Measurements from ENCODE around the gene ANAPC13.

The ANAPC13 gene

DNA sequence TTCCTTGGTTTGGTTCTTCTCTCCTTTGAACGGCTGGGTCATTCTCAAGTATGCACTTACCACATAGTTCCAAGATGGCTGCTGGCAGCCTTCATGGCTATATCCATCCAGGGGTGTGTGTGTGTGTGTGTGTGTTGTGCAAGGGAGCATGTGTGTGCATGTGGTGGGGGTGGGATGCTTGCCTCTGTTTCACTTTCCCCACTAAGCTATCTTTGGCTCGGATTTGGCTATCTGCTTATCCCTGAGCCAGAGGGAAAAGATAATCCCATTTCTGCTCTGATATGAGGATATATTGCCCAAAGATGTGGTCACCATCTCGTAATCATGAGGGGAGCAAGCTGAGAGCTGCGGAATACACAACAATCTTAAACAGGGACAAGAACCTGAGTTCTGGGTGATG is 26.2 kb downstream of the ANAPC13 start:
- Histone ChIP-seq H2BK5ac (ENCODE audit: low read length) (no peak overlapping the region), H3K4me2 (ENCODE audit: low read length) (no peak overlapping the region), H3K56ac (ENCODE audit: low read length) (no peak overlapping the region), H3K4ac (ENCODE audit: low read depth, low read length) (no peak overlapping the region), H3K18ac (ENCODE audit: low read length) (no peak overlapping the region), H3K27ac (ENCODE audit: low read depth, low read length) (no peak overlapping the region), H3K9ac (ENCODE audit: low read length) (no peak overlapping the region), H3K27me3 (ENCODE audit: insufficient read depth, low read length, poor library complexity) (no peaks in the 10 kb centered on the region), H3K79me2 (ENCODE audit: control insufficient read depth, insufficient read depth, low read length) (no peaks in the 10 kb centered on the region), H3K23ac (ENCODE audit: low read length) (no peak overlapping the region), H2BK120ac (ENCODE audit: low read depth, low read length) (no peak overlapping the region), H3K79me1 (ENCODE audit: low read length) (no peaks in the 10 kb centered on the region), H4K8ac (ENCODE audit: low read depth, low read length) (no peak overlapping the region), H4K5ac (ENCODE audit: low read length) (no peak overlapping the region), H3K4me1 (ENCODE audit: control insufficient read depth, low read depth, low read length) (no peaks in the 10 kb centered on the region), H2BK15ac (replicated peaks; ENCODE audit: low read depth) (no peak overlapping the region), H3K4me3 (ENCODE audit: low read length) (no peak overlapping the region), H3K36me3 (ENCODE audit: control insufficient read depth, insufficient read depth, low read length) (no peaks in the 10 kb centered on the region), H2AK5ac (ENCODE audit: low read length) (no peak overlapping the region)
- WGBS (ENCODE audit: extremely low coverage, insufficient coverage, low lambda C conversion rate): no CpG with 5 or more reads among the region's 4 CpGs
- DNase-seq: no peak

DNA sequence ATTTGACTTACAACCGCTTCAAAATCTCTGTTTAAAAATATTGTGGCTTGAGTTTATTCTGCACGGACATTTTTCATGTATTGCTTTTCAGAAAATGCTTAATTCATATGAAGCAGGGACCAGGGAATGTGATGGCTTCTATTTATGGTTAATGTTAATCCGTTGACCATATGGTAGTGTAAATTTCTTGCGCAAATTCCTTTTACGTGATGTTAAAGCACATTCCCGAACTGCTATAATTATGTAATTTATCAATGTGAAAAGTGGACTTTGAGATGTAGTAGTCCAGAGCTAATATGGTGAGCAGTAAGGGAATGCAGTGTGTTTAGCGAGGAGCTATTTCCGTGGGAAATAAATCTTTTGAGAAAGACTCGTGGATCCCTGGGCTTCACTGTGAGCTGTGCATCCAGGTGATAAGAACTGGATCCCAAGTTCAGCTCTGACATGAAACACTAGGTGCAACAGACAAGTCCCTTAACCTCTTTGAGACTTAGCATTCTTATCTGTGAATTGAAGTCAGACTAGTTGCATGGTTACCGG is 27.3 kb downstream of the ANAPC13 start:
- H2AK5ac ChIP-seq (ENCODE audit: low read length): no peak overlapping the region
- H3K4ac ChIP-seq (ENCODE audit: low read depth, low read length): no peak overlapping the region
- no peak overlapping the region for H3K4me3 ChIP-seq (ENCODE audit: low read length)
- H3K27ac ChIP-seq (ENCODE audit: low read depth, low read length): no peak overlapping the region
- no peaks in the 10 kb centered on the region for H3K79me1 ChIP-seq (ENCODE audit: low read length)
- no peak for DNase-seq
- no peak overlapping the region for H3K56ac ChIP-seq (ENCODE audit: low read length)
- no peaks in the 10 kb centered on the region for H3K4me1 ChIP-seq (ENCODE audit: control insufficient read depth, low read depth, low read length)
- no peak overlapping the region for H2BK15ac ChIP-seq (replicated peaks; ENCODE audit: low read depth)
- H3K79me2 ChIP-seq (ENCODE audit: control insufficient read depth, insufficient read depth, low read length): no peaks in the 10 kb centered on the region
- no peaks in the 10 kb centered on the region for H3K27me3 ChIP-seq (ENCODE audit: insufficient read depth, low read length, poor library complexity)
- H3K18ac ChIP-seq (ENCODE audit: low read length): no peak overlapping the region
- H3K36me3 ChIP-seq (ENCODE audit: control insufficient read depth, insufficient read depth, low read length): no peaks in the 10 kb centered on the region
- no peak overlapping the region for H2BK120ac ChIP-seq (ENCODE audit: low read depth, low read length)
- WGBS (ENCODE audit: extremely low coverage, insufficient coverage, low lambda C conversion rate): no CpG with 5 or more reads among the region's 10 CpGs
- H3K4me2 ChIP-seq (ENCODE audit: low read length): no peak overlapping the region
- H4K5ac ChIP-seq (ENCODE audit: low read length): no peak overlapping the region
- H4K8ac ChIP-seq (ENCODE audit: low read depth, low read length): no peak overlapping the region
- no peak overlapping the region for H3K9ac ChIP-seq (ENCODE audit: low read length)
- no peak overlapping the region for H3K23ac ChIP-seq (ENCODE audit: low read length)
- H2BK5ac ChIP-seq (ENCODE audit: low read length): no peak overlapping the region

GRCh38 chr3:134457376-134458074 is 28.3 kb downstream of the ANAPC13 start:
- no peak overlapping the region for H3K56ac ChIP-seq (ENCODE audit: low read length)
- no peak overlapping the region for H2BK15ac ChIP-seq (replicated peaks; ENCODE audit: low read depth)
- no peak overlapping the region for H4K5ac ChIP-seq (ENCODE audit: low read length)
- H3K4me1 ChIP-seq (ENCODE audit: control insufficient read depth, low read depth, low read length): no peaks in the 10 kb centered on the region
- peak; percentile 46 for DNase-seq
- no peak overlapping the region for H3K9ac ChIP-seq (ENCODE audit: low read length)
- H3K23ac ChIP-seq (ENCODE audit: low read length): no peak overlapping the region
- H2BK5ac ChIP-seq (ENCODE audit: low read length): no peak overlapping the region
- no peak overlapping the region for H3K18ac ChIP-seq (ENCODE audit: low read length)
- H3K4me2 ChIP-seq (ENCODE audit: low read length): no peak overlapping the region
- H3K4me3 ChIP-seq (ENCODE audit: low read length): no peak overlapping the region
- no peak overlapping the region for H4K8ac ChIP-seq (ENCODE audit: low read depth, low read length)
- no peak overlapping the region for H2AK5ac ChIP-seq (ENCODE audit: low read length)
- H3K4ac ChIP-seq (ENCODE audit: low read depth, low read length): no peak overlapping the region
- no peaks in the 10 kb centered on the region for H3K36me3 ChIP-seq (ENCODE audit: control insufficient read depth, insufficient read depth, low read length)
- no peaks in the 10 kb centered on the region for H3K79me1 ChIP-seq (ENCODE audit: low read length)
- no peak overlapping the region for H3K27ac ChIP-seq (ENCODE audit: low read depth, low read length)
- no peaks in the 10 kb centered on the region for H3K79me2 ChIP-seq (ENCODE audit: control insufficient read depth, insufficient read depth, low read length)
- H3K27me3 ChIP-seq (ENCODE audit: insufficient read depth, low read length, poor library complexity): no peaks in the 10 kb centered on the region
- no peak overlapping the region for H2BK120ac ChIP-seq (ENCODE audit: low read depth, low read length)
- WGBS (ENCODE audit: extremely low coverage, insufficient coverage, low lambda C conversion rate): no CpG with 5 or more reads among the region's 9 CpGs

- Histone ChIP-seq H3K23ac (ENCODE audit: low read length) (no peak overlapping the region), H3K18ac (ENCODE audit: low read length) (no peak overlapping the region), H3K36me3 (ENCODE audit: control insufficient read depth, insufficient read depth, low read length) (no peaks in the 10 kb centered on the region), H3K4ac (ENCODE audit: low read depth, low read length) (no peak overlapping the region), H3K9ac (ENCODE audit: low read length) (no peak overlapping the region), H2BK120ac (ENCODE audit: low read depth, low read length) (no peak overlapping the region), H3K56ac (ENCODE audit: low read length) (no peak overlapping the region), H4K8ac (ENCODE audit: low read depth, low read length) (no peak overlapping the region), H3K79me1 (ENCODE audit: low read length) (no peaks in the 10 kb centered on the region), H2BK15ac (replicated peaks; ENCODE audit: low read depth) (no peak overlapping the region), H2BK5ac (ENCODE audit: low read length) (no peak overlapping the region), H3K79me2 (ENCODE audit: control insufficient read depth, insufficient read depth, low read length) (no peaks in the 10 kb centered on the region), H3K4me3 (ENCODE audit: low read length) (no peak overlapping the region), H3K27me3 (ENCODE audit: insufficient read depth, low read length, poor library complexity) (no peaks in the 10 kb centered on the region), H4K5ac (ENCODE audit: low read length) (no peak overlapping the region), H3K4me2 (ENCODE audit: low read length) (no peak overlapping the region), H3K27ac (ENCODE audit: low read depth, low read length) (no peak overlapping the region), H2AK5ac (ENCODE audit: low read length) (no peak overlapping the region), H3K4me1 (ENCODE audit: control insufficient read depth, low read depth, low read length) (peaks cover 1% of the 10 kb centered on the region)
- DNase-seq: peak; percentile 93
- WGBS (ENCODE audit: extremely low coverage, insufficient coverage, low lambda C conversion rate): no CpG with 5 or more reads among the region's 6 CpGs
Measured at GRCh38 chr3:134453631-134454030, 32.2 kb downstream of the ANAPC13 start.

DNA sequence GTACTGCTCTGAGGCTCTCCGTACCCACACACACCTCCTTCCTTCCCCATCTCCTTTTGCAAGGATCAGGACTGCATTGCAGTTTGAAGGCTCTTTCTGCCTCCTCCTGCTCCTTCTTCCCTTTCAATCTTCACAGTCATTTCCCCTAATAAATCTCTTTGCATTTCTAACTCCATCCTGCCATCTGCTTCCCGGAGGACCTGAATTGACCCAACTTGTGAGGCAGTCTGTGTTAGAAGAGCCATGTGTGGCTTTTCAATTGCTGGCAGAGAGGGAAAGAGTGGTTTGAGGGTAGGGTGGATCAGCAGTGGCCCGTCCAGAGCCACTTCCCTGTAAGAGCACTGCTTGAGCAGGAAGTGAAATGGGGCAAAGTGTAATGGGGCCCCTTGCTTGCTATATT is 35.8 kb downstream of the ANAPC13 start:
- Histone ChIP-seq H3K4me3 (ENCODE audit: low read length) (no peak overlapping the region), H3K36me3 (ENCODE audit: control insufficient read depth, insufficient read depth, low read length) (no peaks in the 10 kb centered on the region), H2AK5ac (ENCODE audit: low read length) (no peak overlapping the region), H3K4me1 (ENCODE audit: control insufficient read depth, low read depth, low read length) (peaks cover 1% of the 10 kb centered on the region), H4K5ac (ENCODE audit: low read length) (no peak overlapping the region), H2BK120ac (ENCODE audit: low read depth, low read length) (no peak overlapping the region), H3K4ac (ENCODE audit: low read depth, low read length) (no peak overlapping the region), H3K27me3 (ENCODE audit: insufficient read depth, low read length, poor library complexity) (no peaks in the 10 kb centered on the region), H3K23ac (ENCODE audit: low read length) (no peak overlapping the region), H3K9ac (ENCODE audit: low read length) (no peak overlapping the region), H3K4me2 (ENCODE audit: low read length) (no peak overlapping the region), H3K56ac (ENCODE audit: low read length) (peak overlapping the region; percentile 20), H3K27ac (ENCODE audit: low read depth, low read length) (no peak overlapping the region), H2BK15ac (replicated peaks; ENCODE audit: low read depth) (no peak overlapping the region), H3K18ac (ENCODE audit: low read length) (no peak overlapping the region), H2BK5ac (ENCODE audit: low read length) (no peak overlapping the region), H3K79me1 (ENCODE audit: low read length) (no peaks in the 10 kb centered on the region), H4K8ac (ENCODE audit: low read depth, low read length) (no peak overlapping the region), H3K79me2 (ENCODE audit: control insufficient read depth, insufficient read depth, low read length) (no peaks in the 10 kb centered on the region)
- no peak for DNase-seq
- WGBS (ENCODE audit: extremely low coverage, insufficient coverage, low lambda C conversion rate): no CpG with 5 or more reads among the region's 3 CpGs

GRCh38 chr3:134449277-134449676 is 36.5 kb downstream of the ANAPC13 start:
- Histone ChIP-seq H3K23ac (ENCODE audit: low read length) (no peak overlapping the region), H3K4me1 (ENCODE audit: control insufficient read depth, low read depth, low read length) (peaks cover 1% of the 10 kb centered on the region), H2BK15ac (replicated peaks; ENCODE audit: low read depth) (no peak overlapping the region), H4K8ac (ENCODE audit: low read depth, low read length) (no peak overlapping the region), H3K27ac (ENCODE audit: low read depth, low read length) (no peak overlapping the region), H3K79me1 (ENCODE audit: low read length) (no peaks in the 10 kb centered on the region), H3K18ac (ENCODE audit: low read length) (no peak overlapping the region), H2BK5ac (ENCODE audit: low read length) (no peak overlapping the region), H3K9ac (ENCODE audit: low read length) (no peak overlapping the region), H3K4me2 (ENCODE audit: low read length) (no peak overlapping the region), H3K27me3 (ENCODE audit: insufficient read depth, low read length, poor library complexity) (no peaks in the 10 kb centered on the region), H3K4me3 (ENCODE audit: low read length) (no peak overlapping the region), H3K36me3 (ENCODE audit: control insufficient read depth, insufficient read depth, low read length) (no peaks in the 10 kb centered on the region), H4K5ac (ENCODE audit: low read length) (no peak overlapping the region), H3K4ac (ENCODE audit: low read depth, low read length) (no peak overlapping the region), H2AK5ac (ENCODE audit: low read length) (no peak overlapping the region), H3K79me2 (ENCODE audit: control insufficient read depth, insufficient read depth, low read length) (no peaks in the 10 kb centered on the region), H2BK120ac (ENCODE audit: low read depth, low read length) (no peak overlapping the region), H3K56ac (ENCODE audit: low read length) (peak overlapping the region; percentile 62)
- DNase-seq: peak; percentile 84
- WGBS (ENCODE audit: extremely low coverage, insufficient coverage, low lambda C conversion rate): no CpG with 5 or more reads among the region's 2 CpGs
